Cerebellar cortex (tissue), 1 donor: ENCODE measurements around the gene ARHGAP11A.
"Not testable (repeated sequence)": the region's sequence is repeated elsewhere in the genome, so short reads cannot be mapped to it uniquely, and the experiment has no call there.

Experiments used
- DNase-seq: peaks from one replicate; pipeline ENCODE4 v3.0.0-alpha.2; 2015; ENCODE audit warnings: low spot score

The ARHGAP11A gene, protein sequence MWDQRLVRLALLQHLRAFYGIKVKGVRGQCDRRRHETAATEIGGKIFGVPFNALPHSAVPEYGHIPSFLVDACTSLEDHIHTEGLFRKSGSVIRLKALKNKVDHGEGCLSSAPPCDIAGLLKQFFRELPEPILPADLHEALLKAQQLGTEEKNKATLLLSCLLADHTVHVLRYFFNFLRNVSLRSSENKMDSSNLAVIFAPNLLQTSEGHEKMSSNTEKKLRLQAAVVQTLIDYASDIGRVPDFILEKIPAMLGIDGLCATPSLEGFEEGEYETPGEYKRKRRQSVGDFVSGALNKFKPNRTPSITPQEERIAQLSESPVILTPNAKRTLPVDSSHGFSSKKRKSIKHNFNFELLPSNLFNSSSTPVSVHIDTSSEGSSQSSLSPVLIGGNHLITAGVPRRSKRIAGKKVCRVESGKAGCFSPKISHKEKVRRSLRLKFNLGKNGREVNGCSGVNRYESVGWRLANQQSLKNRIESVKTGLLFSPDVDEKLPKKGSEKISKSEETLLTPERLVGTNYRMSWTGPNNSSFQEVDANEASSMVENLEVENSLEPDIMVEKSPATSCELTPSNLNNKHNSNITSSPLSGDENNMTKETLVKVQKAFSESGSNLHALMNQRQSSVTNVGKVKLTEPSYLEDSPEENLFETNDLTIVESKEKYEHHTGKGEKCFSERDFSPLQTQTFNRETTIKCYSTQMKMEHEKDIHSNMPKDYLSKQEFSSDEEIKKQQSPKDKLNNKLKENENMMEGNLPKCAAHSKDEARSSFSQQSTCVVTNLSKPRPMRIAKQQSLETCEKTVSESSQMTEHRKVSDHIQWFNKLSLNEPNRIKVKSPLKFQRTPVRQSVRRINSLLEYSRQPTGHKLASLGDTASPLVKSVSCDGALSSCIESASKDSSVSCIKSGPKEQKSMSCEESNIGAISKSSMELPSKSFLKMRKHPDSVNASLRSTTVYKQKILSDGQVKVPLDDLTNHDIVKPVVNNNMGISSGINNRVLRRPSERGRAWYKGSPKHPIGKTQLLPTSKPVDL

DNA sequence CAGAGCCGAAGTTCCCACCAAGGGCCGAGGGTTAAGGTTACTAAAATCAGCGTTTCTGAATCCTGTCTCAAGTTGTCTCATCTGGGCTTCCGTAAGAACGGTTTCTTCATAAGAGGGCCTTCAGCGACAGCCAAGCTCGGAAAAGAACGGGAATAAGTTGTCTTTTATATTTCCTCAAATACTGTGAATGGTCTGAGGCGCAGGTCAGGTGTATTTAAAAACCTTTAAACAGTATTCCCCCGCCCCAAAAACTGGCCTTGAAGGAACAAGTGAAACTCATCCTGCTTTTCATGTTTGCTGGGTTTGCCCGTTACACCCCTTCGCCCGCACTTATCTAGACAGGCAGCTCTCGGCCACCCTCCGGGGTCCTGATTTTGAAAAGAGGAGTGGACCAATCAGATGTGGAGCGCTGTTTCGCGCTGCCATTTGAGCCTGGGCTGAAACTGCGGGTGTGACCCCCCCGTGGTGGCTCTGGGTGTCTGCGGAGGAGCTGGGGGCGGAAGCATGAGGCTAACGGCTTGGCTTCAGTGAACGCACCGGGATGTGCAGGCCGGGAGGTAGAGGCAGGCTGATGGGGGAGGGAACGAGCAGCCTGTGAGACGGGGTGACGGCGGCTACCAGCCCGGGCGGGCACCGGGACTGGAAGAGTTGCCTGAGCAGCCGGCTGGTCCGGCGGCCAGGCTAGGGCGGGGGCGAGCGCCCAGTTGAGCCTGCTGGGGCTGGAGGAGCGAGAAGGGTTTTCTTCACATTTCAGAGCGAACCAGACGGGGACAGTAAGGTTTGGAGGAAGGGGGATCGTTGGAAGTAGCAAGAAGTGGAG lies at the start of gene ARHGAP11A:
ARHGAP11A (plus strand) TSS at position 454 of the 820 bp plus-strand sequence. CDS start 708 bp downstream, outside the sequence.
- DNase-seq, result peak; percentile 92

DNA sequence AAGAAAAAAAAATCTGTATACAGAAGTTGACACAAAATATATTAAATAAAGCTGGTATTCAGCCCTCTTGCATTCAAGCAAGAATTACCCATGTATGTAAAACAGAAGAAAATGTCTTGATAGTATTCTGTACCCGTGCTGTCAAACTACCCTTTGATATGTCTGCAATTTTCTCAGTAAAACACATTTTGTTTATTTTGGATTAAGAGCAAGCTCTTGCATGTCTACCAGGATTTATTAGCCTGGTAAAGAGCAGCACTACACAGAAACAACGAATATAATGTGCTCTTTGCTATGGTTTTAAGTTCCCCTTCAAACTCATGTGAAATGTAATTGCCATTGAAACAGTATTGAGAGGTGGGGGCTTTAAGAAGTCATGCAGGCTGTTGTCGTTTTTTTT lies 46.3 kb upstream of the ARHGAP11A start:
- DNase-seq, result not testable (repeated sequence)

DNA sequence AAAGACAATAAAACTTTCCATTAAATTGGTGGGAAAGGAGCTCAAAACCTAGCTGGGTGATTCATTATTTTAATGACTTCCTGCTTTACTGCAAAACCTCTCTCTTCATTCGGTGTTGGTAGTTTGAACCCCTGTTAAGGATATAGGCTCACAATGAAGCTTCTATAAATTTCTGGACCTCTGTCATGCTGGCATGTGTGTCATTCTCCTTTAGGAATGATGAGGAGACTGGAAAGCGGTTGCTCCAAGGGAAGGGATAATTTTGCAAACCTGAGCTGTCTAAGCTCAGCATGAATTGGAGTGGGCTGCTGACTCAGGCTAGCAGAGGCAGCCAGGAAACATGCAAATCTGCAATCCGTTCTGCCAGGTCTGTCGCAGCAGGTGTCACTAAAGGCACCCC lies 36.8 kb upstream of the ARHGAP11A start:
- not testable (repeated sequence) for DNase-seq

DNA sequence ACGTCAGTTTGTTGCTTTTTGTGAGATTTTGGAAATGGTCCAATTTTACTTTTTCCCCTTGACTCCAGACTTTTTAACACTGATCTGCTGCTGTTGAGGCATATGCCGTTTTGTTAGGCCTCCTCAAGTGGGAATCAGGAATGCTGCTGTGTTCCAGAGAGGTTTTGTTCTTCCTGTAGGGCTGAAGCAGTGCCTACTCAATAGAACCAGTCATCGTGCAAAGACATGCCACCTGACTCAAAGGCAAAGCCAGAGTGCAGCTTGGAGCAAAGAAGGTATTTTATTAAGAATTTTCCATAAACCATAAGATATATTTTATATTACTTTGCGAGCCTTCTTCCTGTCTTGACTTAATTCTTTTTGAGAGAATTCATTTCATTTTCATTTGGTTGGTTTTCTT lies 29.5 kb upstream of the ARHGAP11A start:
- not testable (repeated sequence) for DNase-seq

DNA sequence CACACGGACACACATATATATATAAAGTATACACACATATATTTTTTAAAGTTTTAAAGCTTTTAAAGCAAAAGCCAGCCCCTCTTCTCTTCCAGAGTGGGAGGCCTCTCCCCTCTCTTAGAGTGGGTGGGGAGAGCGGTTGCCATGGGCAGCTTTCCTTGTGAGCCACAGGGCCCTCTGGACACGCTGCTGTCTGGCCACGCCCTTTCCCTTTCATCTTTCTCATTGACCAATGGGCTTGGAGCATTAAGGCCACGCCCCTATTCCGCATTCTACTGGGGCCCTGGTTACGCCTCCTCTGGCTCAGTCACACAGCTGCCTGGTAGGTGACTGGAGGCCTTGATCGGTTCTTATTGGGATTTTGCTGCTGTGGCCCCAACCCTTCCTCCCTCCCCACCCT lies 22.2 kb upstream of the ARHGAP11A start, which contains the start of gene GOLGA8N:
GOLGA8N (plus strand) TSS at position 306 of the 400 bp plus-strand sequence.
- DNase-seq, result not testable (repeated sequence)

DNA sequence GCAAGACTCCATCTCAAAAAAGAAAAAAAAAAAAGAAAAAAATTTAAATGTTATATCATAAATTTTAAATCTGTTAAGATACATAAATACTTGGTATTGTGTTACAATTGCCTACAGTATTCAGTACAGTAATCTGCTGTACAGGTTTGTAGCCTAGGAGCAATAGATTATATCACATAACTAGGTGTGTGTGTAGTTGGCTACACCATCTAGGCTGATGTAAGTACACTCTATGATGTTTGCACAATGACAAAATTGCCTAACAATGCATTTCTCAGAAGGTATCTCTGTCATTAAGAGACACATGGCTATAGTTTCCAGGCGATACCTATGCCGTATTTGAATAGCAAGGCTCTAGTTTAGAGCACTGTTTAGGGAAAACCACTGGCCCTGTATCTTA lies 5.8 kb upstream of the ARHGAP11A start:
- not testable (repeated sequence) for DNase-seq

DNA sequence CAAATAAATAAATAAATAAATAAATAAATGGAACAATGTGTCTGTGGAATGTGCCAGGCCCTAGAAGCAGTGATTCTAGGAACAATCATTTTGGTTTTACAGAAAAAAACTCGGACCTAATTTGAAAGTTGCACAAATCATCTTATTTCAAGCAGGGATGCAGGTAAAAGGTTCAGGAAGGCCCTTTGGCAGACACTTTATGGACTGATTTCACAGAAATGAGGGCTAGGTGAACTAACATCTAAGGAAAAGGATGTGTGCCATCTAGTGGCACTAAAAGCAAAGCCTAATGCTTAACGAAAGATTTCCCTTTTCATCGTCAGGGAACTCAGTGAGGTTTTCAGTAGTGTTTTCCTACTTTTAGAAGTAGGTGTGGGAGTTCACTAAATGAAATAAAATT lies 4.6 kb upstream of the ARHGAP11A start:
- peak; percentile 61 for DNase-seq

DNA sequence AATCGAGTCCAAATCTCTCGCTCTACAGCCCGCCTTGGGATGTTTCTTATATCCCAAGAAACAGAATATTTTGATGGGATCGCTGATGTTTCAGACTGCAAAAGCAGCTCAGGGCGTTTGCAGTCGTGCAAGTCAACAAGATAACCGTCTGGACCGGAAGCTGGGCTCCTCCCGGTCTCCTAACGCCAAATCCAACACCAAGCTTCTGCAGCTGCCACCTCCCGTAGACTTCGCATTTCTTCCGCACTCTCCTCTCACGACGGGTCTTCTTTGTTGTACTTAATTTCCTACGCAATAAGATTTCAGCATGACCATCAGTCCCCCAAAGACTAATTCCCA lies 623 bp upstream of the ARHGAP11A start:
- DNase-seq, result not testable (repeated sequence)

DNA sequence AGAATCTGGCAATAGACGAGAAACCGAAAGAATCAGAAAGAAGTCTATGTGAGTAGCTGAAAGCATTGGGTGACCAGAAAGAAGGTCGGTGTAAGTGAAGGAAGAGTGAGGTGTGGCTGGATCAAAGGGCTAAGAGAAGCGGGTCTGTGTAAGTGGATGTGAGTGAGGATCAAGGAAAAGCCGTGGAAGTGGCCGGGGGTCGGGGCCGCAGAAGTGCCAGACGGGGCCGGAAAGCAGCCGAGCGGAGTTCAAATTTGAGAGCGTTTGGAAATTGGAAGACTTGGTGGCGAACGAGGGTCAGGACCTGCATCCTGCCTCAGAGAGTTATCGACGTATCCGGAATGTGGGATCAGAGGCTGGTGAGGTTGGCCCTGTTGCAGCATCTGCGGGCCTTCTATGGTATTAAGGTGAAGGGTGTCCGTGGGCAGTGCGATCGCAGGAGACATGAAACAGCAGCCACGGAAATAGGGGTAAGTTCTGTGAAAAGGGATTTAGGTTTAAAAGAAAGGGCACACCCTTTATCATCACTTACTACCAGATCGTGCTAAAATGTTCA lies 645 bp downstream of the ARHGAP11A start:
- DNase-seq, result not testable (repeated sequence)

DNA sequence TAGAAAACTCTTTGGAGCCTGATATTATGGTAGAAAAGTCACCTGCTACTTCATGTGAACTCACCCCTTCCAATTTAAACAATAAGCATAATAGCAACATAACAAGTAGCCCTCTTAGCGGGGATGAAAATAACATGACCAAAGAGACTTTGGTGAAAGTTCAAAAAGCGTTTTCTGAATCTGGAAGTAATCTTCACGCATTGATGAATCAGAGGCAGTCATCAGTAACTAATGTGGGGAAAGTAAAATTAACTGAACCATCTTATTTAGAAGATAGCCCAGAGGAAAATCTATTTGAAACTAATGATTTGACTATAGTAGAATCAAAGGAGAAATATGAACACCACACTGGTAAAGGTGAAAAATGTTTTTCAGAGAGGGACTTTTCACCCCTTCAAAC lies 21.1 kb downstream of the ARHGAP11A start:
- DNase-seq, result no peak

DNA sequence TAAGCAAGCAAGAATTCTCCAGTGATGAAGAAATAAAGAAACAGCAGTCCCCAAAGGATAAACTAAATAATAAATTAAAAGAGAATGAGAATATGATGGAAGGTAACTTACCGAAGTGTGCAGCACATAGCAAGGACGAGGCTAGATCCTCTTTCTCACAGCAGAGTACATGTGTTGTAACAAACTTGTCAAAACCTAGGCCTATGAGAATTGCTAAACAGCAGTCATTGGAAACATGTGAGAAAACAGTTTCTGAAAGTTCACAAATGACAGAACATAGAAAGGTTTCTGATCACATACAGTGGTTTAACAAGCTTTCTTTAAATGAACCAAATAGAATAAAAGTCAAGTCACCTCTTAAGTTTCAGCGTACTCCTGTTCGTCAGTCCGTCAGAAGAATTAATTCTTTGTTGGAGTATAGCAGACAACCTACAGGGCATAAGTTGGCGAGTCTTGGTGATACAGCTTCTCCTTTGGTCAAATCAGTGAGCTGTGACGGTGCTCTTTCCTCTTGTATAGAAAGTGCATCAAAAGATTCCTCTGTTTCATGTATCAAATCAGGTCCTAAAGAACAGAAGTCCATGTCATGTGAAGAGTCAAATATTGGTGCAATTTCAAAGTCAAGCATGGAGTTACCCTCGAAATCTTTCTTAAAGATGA lies 21.7 kb downstream of the ARHGAP11A start:
- DNase-seq, result no peak

DNA sequence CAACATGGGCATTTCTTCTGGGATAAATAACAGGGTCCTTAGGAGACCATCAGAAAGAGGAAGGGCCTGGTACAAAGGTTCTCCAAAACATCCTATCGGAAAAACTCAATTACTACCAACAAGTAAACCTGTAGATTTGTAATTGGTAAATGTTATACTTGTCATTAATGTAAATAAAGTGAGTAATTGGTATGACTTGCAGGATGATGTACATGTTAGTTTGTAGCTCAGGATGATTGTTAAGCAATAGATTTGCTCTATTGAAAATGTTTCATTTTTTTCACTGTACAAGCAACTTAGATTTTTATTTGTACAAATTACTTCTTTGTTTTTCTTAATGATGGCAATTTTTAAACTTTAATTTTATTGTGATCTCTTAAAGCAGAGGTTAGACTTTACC lies 22.4 kb downstream of the ARHGAP11A start:
- DNase-seq, result no peak

DNA sequence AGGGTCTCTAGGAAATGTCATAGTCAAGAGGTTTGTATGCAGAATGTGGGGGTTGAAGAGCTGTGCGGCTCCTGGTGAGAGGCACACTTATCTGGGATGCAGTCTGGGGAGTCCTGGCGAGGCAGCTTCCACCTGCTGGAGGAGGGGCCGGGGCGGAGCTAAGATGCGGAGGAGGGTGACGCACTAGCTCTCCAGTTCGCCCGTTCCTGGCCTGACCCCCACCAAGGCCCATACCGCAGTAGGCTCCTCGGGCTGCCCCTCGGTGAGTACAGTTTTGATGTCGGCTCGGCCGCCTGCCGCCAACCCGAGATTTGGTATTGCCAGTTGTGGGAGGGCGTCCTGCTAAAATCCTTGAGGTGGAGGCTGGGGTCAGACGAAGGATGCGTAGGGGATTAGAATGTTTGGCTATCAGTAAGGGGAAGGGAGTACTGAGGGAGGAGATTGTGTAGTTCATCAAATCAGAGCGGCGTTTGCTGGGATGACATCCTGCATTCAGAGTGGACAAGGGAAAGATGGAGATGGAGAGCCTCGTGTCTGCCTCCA lies 26.3 kb downstream of the ARHGAP11A start, which contains the start of gene SCG5:
SCG5 (plus strand) TSS at position 194 of the 543 bp plus-strand sequence. CDS start 1,883 bp downstream, outside the sequence.
- DNase-seq, result peak; percentile 91

DNA sequence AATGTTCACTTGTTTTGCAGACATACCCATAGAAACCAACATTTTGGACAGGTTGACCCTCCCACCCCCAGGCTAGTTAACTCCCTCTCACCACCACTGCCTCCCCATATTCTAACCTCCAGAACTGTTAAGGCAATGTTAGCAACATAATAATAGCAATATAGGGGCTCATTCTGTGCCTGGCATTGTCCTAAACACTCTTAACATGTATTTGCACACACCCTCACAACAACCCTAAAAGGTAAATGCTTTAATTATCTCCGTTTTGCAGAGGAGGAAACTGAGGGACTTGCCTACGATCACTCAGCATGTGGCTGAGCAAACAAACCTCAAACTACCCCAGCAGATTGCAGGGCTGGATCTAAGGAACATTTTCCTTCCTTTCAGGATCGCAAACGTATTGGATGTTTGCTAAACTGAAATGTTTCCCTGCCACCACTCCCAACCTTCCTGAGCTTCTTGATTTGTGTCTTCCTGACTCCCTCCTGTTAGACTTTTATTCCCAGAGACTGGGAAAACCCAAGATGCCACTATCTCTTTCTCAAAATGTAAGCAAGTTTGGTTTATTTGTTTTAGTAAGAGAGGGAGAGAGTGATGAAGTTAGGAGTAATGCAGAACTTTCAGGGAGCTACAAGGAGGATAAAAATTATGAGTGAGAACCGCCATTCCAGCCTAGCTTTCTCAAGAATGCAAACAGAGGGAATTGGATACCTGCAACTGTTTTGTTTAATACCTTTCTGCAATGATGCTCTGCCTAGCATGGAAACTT lies 27.5 kb downstream of the ARHGAP11A start:
- no peak for DNase-seq

DNA sequence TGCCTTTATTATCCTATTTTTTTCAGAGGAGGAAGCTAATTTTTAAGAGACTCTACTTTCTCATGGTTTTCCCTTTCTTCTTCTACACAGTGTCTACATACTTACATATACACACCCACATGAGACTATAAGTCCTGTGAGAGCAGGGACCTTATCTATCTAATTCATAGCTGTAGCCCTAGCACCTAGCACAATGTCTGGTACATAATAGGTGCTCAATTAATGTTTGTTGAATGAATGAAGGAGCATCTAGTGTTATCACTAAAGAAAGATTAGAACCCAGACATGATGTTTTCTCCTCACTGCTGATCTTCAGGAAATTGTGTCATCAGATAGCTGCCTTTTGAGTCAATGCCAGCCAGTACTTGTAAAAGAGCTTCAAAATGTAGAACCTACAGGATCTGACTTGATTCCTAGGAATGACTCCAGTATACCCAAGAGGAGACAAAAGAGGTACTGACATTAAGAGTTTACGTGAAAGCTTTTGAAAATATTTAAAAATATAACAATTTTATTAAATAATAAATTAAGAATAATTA lies 28.7 kb downstream of the ARHGAP11A start:
- DNase-seq, result no peak

DNA sequence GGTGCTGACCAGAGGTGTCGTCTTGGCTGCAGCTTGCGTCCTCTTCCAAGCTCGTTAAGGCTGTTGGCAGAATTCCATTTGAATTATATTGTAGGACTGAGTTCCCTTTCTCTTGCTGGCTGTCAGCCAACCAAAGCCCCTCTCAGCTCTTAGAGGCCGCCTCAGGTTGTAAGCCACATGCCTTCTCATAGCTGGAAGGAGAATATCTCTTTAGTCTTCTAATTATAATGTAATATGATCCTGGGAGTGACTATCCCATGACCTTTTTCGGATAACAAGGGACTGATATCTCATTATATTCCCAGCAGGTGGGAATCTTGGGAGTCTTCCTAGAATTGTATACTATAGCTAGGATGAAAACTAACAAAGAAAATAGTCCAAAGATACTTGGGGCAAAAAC lies 31.0 kb downstream of the ARHGAP11A start:
- DNase-seq, result no peak

DNA sequence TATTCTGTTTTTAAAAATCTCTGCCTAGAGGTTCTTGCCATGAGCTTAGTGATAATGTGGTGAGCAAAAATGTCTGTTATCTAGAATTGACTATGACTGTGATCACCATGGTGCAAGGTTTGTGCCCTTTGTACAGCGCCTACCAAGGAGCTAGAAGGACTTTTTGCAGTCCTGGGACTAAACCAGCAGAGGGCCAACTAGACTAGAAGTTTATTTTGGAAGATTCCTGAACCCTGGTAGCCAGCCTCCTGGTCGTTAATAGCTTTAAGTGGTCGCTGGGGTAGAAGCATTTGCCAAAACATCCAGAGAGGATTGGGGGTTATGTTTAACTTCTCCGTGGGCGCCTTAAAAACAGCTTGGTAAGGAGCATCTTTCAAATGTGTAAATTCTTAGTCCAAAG lies 34.0 kb downstream of the ARHGAP11A start:
- no peak for DNase-seq

DNA sequence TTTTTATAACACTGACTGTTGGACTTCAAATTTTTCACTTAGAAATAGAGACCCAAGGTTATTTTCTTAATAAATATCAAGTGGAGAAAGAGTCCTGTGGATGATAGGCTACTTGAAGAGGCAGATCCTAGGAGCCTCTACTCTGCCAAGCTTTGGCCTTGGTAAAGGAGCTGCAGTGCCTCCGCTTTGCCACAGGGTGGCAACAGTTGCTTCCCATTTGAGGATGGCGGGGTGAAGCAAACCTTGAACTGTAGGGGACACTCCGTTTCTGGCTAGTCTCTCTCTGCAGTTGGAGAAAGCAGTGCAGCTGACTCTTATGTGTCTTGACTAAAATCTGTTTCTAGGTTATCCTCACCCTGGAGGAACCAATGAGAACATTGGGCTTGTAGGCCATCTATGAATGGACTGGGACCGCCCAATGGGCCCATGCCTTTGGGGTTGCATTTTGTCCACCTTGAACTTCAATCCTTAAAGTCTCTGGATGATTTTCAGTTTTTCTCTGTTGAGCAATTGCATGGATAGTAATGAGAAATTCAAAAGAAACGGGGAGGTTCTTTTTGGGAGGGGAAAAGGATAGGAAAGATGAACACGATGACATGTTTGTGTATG lies 36.0 kb downstream of the ARHGAP11A start:
- peak; percentile 43 for DNase-seq

DNA sequence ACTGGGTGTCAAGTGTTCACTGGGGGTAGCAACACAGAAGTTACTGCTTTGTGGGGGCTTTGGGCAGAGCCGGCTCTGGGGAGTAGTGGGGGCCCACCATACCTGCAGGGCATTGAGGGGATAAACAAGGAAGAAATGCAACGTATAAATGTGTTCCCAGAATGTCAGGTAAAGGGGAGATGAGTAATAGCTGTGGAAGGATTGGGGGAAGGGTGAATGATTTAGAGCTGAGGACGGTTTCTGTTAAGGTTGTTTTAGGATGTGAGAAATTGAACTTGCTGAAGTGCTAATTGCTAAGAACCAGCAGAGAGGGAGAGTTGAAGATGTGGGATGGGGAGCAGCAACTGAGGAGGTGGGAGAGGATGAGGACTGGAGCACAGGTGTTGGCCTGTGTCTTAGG lies 36.9 kb downstream of the ARHGAP11A start:
- DNase-seq, result no peak
